ENCODE measurements around the gene RALBP1.

GRCh38 chr18:9495916-9496705 is 20.8 kb downstream of the RALBP1 start:
- TF ChIP-seq POLR2A (IDR thresholded peaks at IDR 0.05) = no peak
- no peak for TF ChIP-seq EP300 (IDR thresholded peaks at IDR 0.05)
